CD14-positive monocyte (primary cell): ENCODE measurements around the gene MEG3. TPM values are rescaled to one million over a fixed set of nuclear protein-coding genes. Genes with fewer than 3 reads are reported as not detected.

Source experiments
- DNase-seq, 3 donors: peaks; one replicate each; pipeline ENCODE4 v3.0.0-alpha.2; 2011 to 2022
- H2AFZ ChIP-seq: 2 replicates; pipeline ENCODE4 v1.6.0; 2012; ENCODE audit warnings: mild to moderate bottlenecking, low read depth, low read length, inconsistent platforms; ENCODE audit not compliant: insufficient read depth, poor library complexity, severe bottlenecking
- H3K27ac ChIP-seq, 2 donors: 1 replicate in 1 of 2; 2 replicates in 1 of 2; pipeline ENCODE4 v1.5.1; 2012 to 2013; ENCODE audit warnings: low read length in 2 of 2, control low read depth in 1 of 2, inconsistent platforms in 1 of 2, low read depth in 1 of 2, mild to moderate bottlenecking in 1 of 2
- H3K27me3 ChIP-seq, 2 donors: one replicate each; pipeline versions ENCODE4 v1.6.0 to v1.6.1; 2011 to 2013; ENCODE audit warnings: low read length in 2 of 2; ENCODE audit not compliant: control insufficient read depth in 2 of 2, insufficient read depth in 2 of 2
- H3K36me3 ChIP-seq, 2 donors: replicated peaks in 1 of 2; 1 replicate in 1 of 2; 2 replicates in 1 of 2; pipeline versions ENCODE4 v1.5.1 to v1.6.1; 2012 to 2013; ENCODE audit warnings: low read length in 2 of 2, control low read depth in 1 of 2, inconsistent platforms in 1 of 2, mild to moderate bottlenecking in 1 of 2; ENCODE audit not compliant: insufficient read depth in 2 of 2, control insufficient read depth in 1 of 2
- H3K4me1 ChIP-seq, 2 donors: 1 replicate in 1 of 2; 2 replicates in 1 of 2; pipeline versions ENCODE4 v1.5.1 to v1.6.1; 2012 to 2013; ENCODE audit warnings: low read length in 2 of 2, control low read depth in 1 of 2, inconsistent platforms in 1 of 2, mild to moderate bottlenecking in 1 of 2, moderate library complexity in 1 of 2; ENCODE audit not compliant: insufficient read depth in 2 of 2, control insufficient read depth in 1 of 2
- H3K4me2 ChIP-seq: replicated peaks from 2 replicates; pipeline ENCODE3; 2012; ENCODE audit warnings: low read length, moderate library complexity, mild to moderate bottlenecking; ENCODE audit not compliant: poor library complexity, severe bottlenecking; ENCODE audit errors: extremely low read depth
- H3K4me3 ChIP-seq, 3 experiments: fragments of 200-600 bp in 1 of 3; sonication (generic) in 1 of 3; replicated peaks in 1 of 3; 1 replicate in 2 of 3; 2 replicates in 1 of 3; pipeline ENCODE4 v1.5.1; 2011 to 2013; ENCODE audit warnings: low read length in 3 of 3, mild to moderate bottlenecking in 3 of 3, control low read depth in 2 of 3, low read depth in 2 of 3, inconsistent platforms in 1 of 3, moderate library complexity in 1 of 3
- H3K79me2 ChIP-seq: 2 replicates; pipeline ENCODE4 v1.6.0; 2012; ENCODE audit warnings: mild to moderate bottlenecking, control low read depth, inconsistent platforms, low read length, moderate library complexity; ENCODE audit not compliant: insufficient read depth
- H3K9ac ChIP-seq: 2 replicates; pipeline ENCODE4 v1.6.0; 2017; ENCODE audit warnings: low read length, mild to moderate bottlenecking; ENCODE audit not compliant: insufficient read depth, poor library complexity, severe bottlenecking
- H3K9me3 ChIP-seq, 2 donors: replicated peaks in 1 of 2; 1 replicate in 1 of 2; 2 replicates in 1 of 2; pipeline versions ENCODE4 v1.5.1 to v1.6.1; 2012 to 2013; ENCODE audit warnings: low read length in 2 of 2, control low read depth in 1 of 2; ENCODE audit not compliant: control insufficient read depth in 1 of 2, insufficient read depth in 1 of 2
- H4K20me1 ChIP-seq: 2 replicates; pipeline ENCODE4 v1.6.0; 2012; ENCODE audit warnings: mild to moderate bottlenecking, low read length, control low read depth, moderate library complexity; ENCODE audit not compliant: insufficient read depth
- H3K27ac Mint-ChIP-seq, 7 donors: one replicate each; pipeline ENCODE4 v1.8.0; 2020; ENCODE audit warnings: mild to moderate bottlenecking in 7 of 7, mixed read lengths in 7 of 7, moderate library complexity in 6 of 7, inconsistent platforms in 2 of 7
- H3K27me3 Mint-ChIP-seq, 3 donors: one replicate each; pipeline ENCODE4 v1.8.0; 2021 to 2022; ENCODE audit warnings: low read depth in 3 of 3, mild to moderate bottlenecking in 3 of 3, mixed read lengths in 3 of 3, moderate library complexity in 3 of 3, inconsistent platforms in 1 of 3
- H3K36me3 Mint-ChIP-seq, 2 donors: one replicate each; pipeline ENCODE4 v1.8.0; 2020; ENCODE audit warnings: mixed read lengths in 2 of 2, inconsistent platforms in 1 of 2, mild to moderate bottlenecking in 1 of 2
- H3K4me1 Mint-ChIP-seq: one replicate; pipeline ENCODE4 v1.8.0; 2020; ENCODE audit warnings: mild to moderate bottlenecking, mixed read lengths
- H3K4me3 Mint-ChIP-seq, 2 donors: one replicate each; pipeline ENCODE4 v1.8.0; 2020; ENCODE audit warnings: mild to moderate bottlenecking in 2 of 2, mixed read lengths in 2 of 2, moderate library complexity in 1 of 2
- H3K9me3 Mint-ChIP-seq, 7 donors: one replicate each; pipeline ENCODE4 v1.8.0; 2020 to 2022; ENCODE audit warnings: mixed read lengths in 7 of 7, mild to moderate bottlenecking in 6 of 7, moderate library complexity in 6 of 7, inconsistent platforms in 2 of 7
- WGBS: methylation state at CpG from one replicate; pipeline ENCODE4 v1.1.5; 2013; ENCODE audit warnings: missing lambda C conversion rate; ENCODE audit not compliant: insufficient coverage; 5-methylcytosine and 5-hydroxymethylcytosine counted together
- intact Hi-C, 2 donors: fragments of 100-400 bp; cut with micrococcal nuclease; formaldehyde crosslinking; loops; one replicate each; pipeline versions ENCODE4 v1.15.0 to v1.15.1; 2023
- polyA plus RNA-seq, 3 donors: library from polyadenylated mRNA; depleted of rRNA in 1 of 3; unstranded in 2 of 3; stranded (reverse) in 1 of 3; fragments of 300-500 nt in 2 of 3; fragments of >200 nt in 1 of 3; fragmentation: Illumina TruSeq in 2 of 3; gene quantifications; 1 replicate in 2 of 3; 2 replicates in 1 of 3; pipeline ENCODE4 v1.2.3, GENCODE V29; 2012 to 2021
- TF ChIP-seq, protein P1 (sequence below): fragments of 200-600 bp; IDR thresholded peaks from one replicate; pipeline ENCODE4 v1.8.0; 2022; ENCODE audit warnings: antibody characterized with exemption, mild to moderate bottlenecking

The MEG3 gene
- polyA plus RNA-seq, 3 donors: 1.7 TPM; not detected in 2

DNA sequence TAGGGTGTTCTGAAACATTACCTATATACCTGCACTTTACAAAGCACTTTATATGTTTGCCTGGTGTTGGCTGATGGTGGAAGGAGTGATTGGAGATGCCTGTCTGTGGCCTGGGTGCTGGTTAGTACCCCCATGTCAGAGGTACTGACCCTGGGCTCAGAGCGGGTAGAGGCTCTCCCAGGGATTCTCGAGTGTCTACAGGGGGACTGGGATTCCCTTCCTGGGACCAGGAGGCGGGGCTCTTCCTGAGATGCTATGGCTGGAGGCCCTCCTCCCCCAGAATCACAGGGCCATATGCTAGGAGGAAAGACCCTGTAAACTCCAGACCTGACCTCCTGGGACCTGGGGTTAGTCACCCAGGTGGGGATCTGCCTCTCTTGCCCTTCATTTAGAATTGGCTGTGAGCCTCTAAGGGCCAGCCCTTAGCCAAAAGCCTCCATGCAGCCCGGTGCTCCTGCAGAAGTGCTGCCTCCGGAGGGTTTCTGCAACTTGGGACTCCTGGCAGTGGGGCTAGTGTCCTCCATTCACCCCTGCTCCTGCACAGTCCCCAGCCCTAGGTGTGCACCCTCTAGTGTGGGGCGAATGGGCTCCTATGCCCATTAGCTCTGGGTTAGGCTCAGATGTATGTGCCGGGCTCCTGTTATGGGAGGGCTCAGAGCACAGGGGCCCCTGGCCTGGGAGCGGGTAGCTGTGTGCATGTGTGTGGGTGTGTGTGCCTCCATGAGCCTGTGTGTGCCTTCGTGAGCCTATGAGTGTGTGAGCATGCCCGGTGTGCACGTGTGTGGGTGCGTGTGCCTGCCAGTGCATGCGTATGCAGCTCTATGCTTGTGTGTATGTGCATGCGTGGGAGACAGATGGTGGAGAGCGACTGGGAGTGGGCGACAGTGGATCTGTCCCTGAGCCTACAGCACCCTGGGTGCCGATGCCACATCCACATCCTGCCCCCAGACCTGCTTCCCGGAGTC, 41.0 kb downstream of the MEG3 start:
- no peak overlapping the region for H3K9ac ChIP-seq
- intact Hi-C loops: no loop called here
- no peak overlapping the region for H3K27ac Mint-ChIP-seq
- H4K20me1 ChIP-seq: no peaks in the 10 kb centered on the region
- H3K4me2 ChIP-seq: no peak overlapping the region
- TF ChIP-seq, protein P1, sequence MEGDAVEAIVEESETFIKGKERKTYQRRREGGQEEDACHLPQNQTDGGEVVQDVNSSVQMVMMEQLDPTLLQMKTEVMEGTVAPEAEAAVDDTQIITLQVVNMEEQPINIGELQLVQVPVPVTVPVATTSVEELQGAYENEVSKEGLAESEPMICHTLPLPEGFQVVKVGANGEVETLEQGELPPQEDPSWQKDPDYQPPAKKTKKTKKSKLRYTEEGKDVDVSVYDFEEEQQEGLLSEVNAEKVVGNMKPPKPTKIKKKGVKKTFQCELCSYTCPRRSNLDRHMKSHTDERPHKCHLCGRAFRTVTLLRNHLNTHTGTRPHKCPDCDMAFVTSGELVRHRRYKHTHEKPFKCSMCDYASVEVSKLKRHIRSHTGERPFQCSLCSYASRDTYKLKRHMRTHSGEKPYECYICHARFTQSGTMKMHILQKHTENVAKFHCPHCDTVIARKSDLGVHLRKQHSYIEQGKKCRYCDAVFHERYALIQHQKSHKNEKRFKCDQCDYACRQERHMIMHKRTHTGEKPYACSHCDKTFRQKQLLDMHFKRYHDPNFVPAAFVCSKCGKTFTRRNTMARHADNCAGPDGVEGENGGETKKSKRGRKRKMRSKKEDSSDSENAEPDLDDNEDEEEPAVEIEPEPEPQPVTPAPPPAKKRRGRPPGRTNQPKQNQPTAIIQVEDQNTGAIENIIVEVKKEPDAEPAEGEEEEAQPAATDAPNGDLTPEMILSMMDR: no peak
- peaks cover 0 to 8% (median 0%) of the 10 kb centered on the region in 7 donors for H3K9me3 Mint-ChIP-seq
- H3K27me3 ChIP-seq: no peaks in the 10 kb centered on the region
- no peak overlapping the region for H3K27ac ChIP-seq
- no peaks in the 10 kb centered on the region for H3K4me1 ChIP-seq
- no peak overlapping the region for H2AFZ ChIP-seq
- H3K79me2 ChIP-seq: no peaks in the 10 kb centered on the region
- 86% methylated on average over 11 of the region's 18 CpGs for WGBS
- H3K27me3 Mint-ChIP-seq: peaks cover 0 to 6% (median 5%) of the 10 kb centered on the region in 3 donors
- H3K4me3 ChIP-seq: no peak overlapping the region
- no peak for DNase-seq
- no peak overlapping the region for H3K4me3 Mint-ChIP-seq
- H3K4me1 Mint-ChIP-seq: peaks cover 4% of the 10 kb centered on the region
- no peaks in the 10 kb centered on the region for H3K36me3 Mint-ChIP-seq
- no peaks in the 10 kb centered on the region for H3K36me3 ChIP-seq
- no peaks in the 10 kb centered on the region for H3K9me3 ChIP-seq

DNA sequence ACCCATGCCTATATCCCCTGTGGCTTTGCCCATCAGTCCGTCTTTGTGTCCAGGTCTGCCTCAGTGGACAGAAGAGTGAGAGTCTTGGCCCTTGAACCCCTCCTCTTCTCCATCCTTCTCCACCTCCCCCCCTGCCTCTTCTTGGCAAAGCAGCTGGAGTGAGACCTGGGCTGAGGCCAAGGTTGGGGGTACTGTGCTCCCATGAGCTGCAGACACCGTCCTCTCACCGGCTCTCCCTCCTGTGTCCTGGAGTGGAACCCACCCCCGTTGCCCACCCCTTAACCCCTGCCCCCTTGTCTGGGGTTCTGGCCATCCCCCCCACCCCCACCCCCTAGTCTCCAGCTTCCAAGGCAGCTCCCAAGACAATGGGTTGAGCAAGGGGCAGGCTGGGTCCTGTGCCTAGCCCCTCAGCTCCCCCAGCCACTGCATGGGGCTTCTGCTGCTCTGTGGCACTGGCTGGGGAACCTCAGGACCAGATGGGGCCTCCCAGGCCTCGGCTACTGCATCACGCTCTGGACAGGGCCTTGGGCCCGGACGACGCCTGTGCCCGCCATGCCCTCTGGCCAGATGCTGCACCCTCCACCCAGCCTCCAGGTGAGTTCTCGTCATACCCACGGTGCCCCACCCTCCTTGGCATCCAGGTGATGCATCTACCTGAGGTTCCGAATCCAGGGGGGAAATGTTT, 41.9 kb downstream of the MEG3 start:
- intact Hi-C loops: no loop called here
- Histone ChIP-seq H3K79me2 (no peaks in the 10 kb centered on the region), H3K36me3 (no peaks in the 10 kb centered on the region), H3K27ac (no peak overlapping the region), H4K20me1 (no peaks in the 10 kb centered on the region), H3K4me1 (no peaks in the 10 kb centered on the region), H3K9me3 (no peaks in the 10 kb centered on the region), H3K4me3 (no peak overlapping the region), H2AFZ (no peak overlapping the region), H3K9ac (no peak overlapping the region), H3K27me3 (no peaks in the 10 kb centered on the region), H3K4me2 (no peak overlapping the region)
- DNase-seq: no peak
- Mint-ChIP-seq H3K36me3 (no peaks in the 10 kb centered on the region), H3K9me3 (peaks cover 0 to 4% (median 0%) of the 10 kb centered on the region in 7 donors), H3K27ac (no peak overlapping the region), H3K4me3 (no peak overlapping the region), H3K4me1 (peaks cover 6% of the 10 kb centered on the region), H3K27me3 (peaks cover 0 to 5% (median 4%) of the 10 kb centered on the region in 3 donors)
- 96% methylated on average over 7 of the region's 13 CpGs for WGBS
- TF ChIP-seq, protein P1: no peak
